ENCODE results near the gene PHF21B.

Gene PHF21B

GRCh38 chr22:44892803-44893730 is 116.7 kb downstream of the PHF21B start:
- DNase-seq (ENCODE audit: insufficient read length, low spot score) (no peak), FAIRE-seq (no peak)
- TF ChIP-seq POLR2A (IDR thresholded peaks at IDR 0.05; ENCODE audit: low read depth, low read length): no peak

- DNase-seq (ENCODE audit: insufficient read length, low spot score) (no peak), FAIRE-seq (no peak)
- no peak for TF ChIP-seq POLR2A (IDR thresholded peaks at IDR 0.05; ENCODE audit: low read depth, low read length)
These were observed 117.6 kb downstream of the PHF21B start for GRCh38 chr22:44892243-44892642.

- DNase-seq (ENCODE audit: insufficient read length, low spot score): no peak
- TF ChIP-seq POLR2A (IDR thresholded peaks at IDR 0.05; ENCODE audit: low read depth, low read length): no peak
These were observed 118.0 kb downstream of the PHF21B start for GRCh38 chr22:44891791-44892190.

GRCh38 chr22:44891293-44891747 is 118.5 kb downstream of the PHF21B start:
- FAIRE-seq (no peak), DNase-seq (ENCODE audit: insufficient read length, low spot score) (no peak)
- TF ChIP-seq POLR2A (IDR thresholded peaks at IDR 0.05; ENCODE audit: low read depth, low read length): no peak

More at GRCh38 chr22:44891791-44892190, 118.0 kb downstream of the PHF21B start:
- FAIRE-seq: no peak

GRCh38 chr22:44890416-44891292 is 119.2 kb downstream of the PHF21B start:
- TF ChIP-seq POLR2A (IDR thresholded peaks at IDR 0.05; ENCODE audit: low read depth, low read length): no peak
- no peak for FAIRE-seq
- DNase-seq (ENCODE audit: insufficient read length, low spot score): no peak

- no peak for DNase-seq (ENCODE audit: insufficient read length, low spot score)
- FAIRE-seq: no peak
- no peak for TF ChIP-seq POLR2A (IDR thresholded peaks at IDR 0.05; ENCODE audit: low read depth, low read length)
These were observed 120.4 kb downstream of the PHF21B start for GRCh38 chr22:44889255-44889878.

GRCh38 chr22:44888491-44889254 is 121.1 kb downstream of the PHF21B start:
- FAIRE-seq: no peak
- no peak for DNase-seq (ENCODE audit: insufficient read length, low spot score)
- TF ChIP-seq POLR2A (IDR thresholded peaks at IDR 0.05; ENCODE audit: low read depth, low read length): no peak

- no peak for TF ChIP-seq POLR2A (IDR thresholded peaks at IDR 0.05; ENCODE audit: low read depth, low read length)
- FAIRE-seq (no peak), DNase-seq (ENCODE audit: insufficient read length, low spot score) (no peak)
These were observed 121.9 kb downstream of the PHF21B start for GRCh38 chr22:44887941-44888366.

- FAIRE-seq (no peak), DNase-seq (ENCODE audit: insufficient read length, low spot score) (no peak)
- TF ChIP-seq POLR2A (IDR thresholded peaks at IDR 0.05; ENCODE audit: low read depth, low read length): no peak
These were observed 123.9 kb downstream of the PHF21B start for GRCh38 chr22:44885806-44886360.

GRCh38 chr22:44884968-44885805 is 124.6 kb downstream of the PHF21B start:
- no peak for TF ChIP-seq POLR2A (IDR thresholded peaks at IDR 0.05; ENCODE audit: low read depth, low read length)
- no peak for FAIRE-seq
- no peak for DNase-seq (ENCODE audit: insufficient read length, low spot score)

- no peak for FAIRE-seq
- no peak for TF ChIP-seq POLR2A (IDR thresholded peaks at IDR 0.05; ENCODE audit: low read depth, low read length)
- no peak for DNase-seq (ENCODE audit: insufficient read length, low spot score)
These were observed 125.2 kb downstream of the PHF21B start for GRCh38 chr22:44884562-44884961.

GRCh38 chr22:44883011-44883421 is 126.8 kb downstream of the PHF21B start:
- no peak for TF ChIP-seq POLR2A (IDR thresholded peaks at IDR 0.05; ENCODE audit: low read depth, low read length)
- DNase-seq (ENCODE audit: insufficient read length, low spot score) (no peak), FAIRE-seq (no peak)

Measured in H54 (cell line).